ENCODE results near the gene LYL1. TPM values are rescaled to one million over a fixed set of nuclear protein-coding genes. Genes with fewer than 3 reads are reported as not detected.

The LYL1 gene
- total and polyA plus RNA-seq, 2 of the 13 experiments (the other 11 are each of a cell fraction or from before 2014, with no cell fraction given) = 0.75 to 0.92 TPM

- TF ChIP-seq CREB3 (CRISPR knock-in tag; IDR thresholded peaks at IDR 0.05) = no peak
- no peak for TF ChIP-seq ZNF33A (CRISPR knock-in tag; IDR thresholded peaks at IDR 0.05; ENCODE audit: borderline replicate concordance)
- 0 out of 2 replicates have a peak, but pooled peaks have one; percentile 30 for TF ChIP-seq ETV6 (CRISPR knock-in tag; conservative IDR thresholded peaks at IDR 0.05)
- TF ChIP-seq ELF4 (CRISPR knock-in tag; IDR thresholded peaks at IDR 0.05; ENCODE audit: borderline replicate concordance) = no peak
- no peak for TF ChIP-seq ZNF407 (CRISPR knock-in tag; IDR thresholded peaks at IDR 0.05; ENCODE audit: not compliant biosample characterization)
- no peak for TF ChIP-seq SETDB1 (CRISPR knock-in tag; IDR thresholded peaks at IDR 0.05; ENCODE audit: borderline replicate concordance)
- no peak for TF ChIP-seq TBX2 (CRISPR knock-in tag; IDR thresholded peaks at IDR 0.05; ENCODE audit: borderline replicate concordance)
- no peak for TF ChIP-seq TRIM24 (CRISPR knock-in tag; IDR thresholded peaks at IDR 0.05)
- no peak for TF ChIP-seq SRSF4 (IDR thresholded peaks at IDR 0.05; ENCODE audit: low read depth, low read length, poor library complexity, severe bottlenecking)
- no peak for TF ChIP-seq U2AF2 (IDR thresholded peaks at IDR 0.05; ENCODE audit: low read depth, low read length)
- no peak for TF ChIP-seq TAF15 (IDR thresholded peaks at IDR 0.05; ENCODE audit: low read depth, low read length, poor library complexity, severe bottlenecking)
- TF ChIP-seq SMAD3 (CRISPR knock-in tag; IDR thresholded peaks at IDR 0.05) = no peak
- TF ChIP-seq ZNF678 (CRISPR knock-in tag; IDR thresholded peaks at IDR 0.05) = no peak
- peak; percentile 74; the same call in 1 of the 2 replicates for TF ChIP-seq TBX3 (IDR thresholded peaks at IDR 0.05; ENCODE audit: borderline replicate concordance)
- no peak for TF ChIP-seq GATA4 (IDR thresholded peaks at IDR 0.05; ENCODE audit: borderline replicate concordance, low read depth)
- no peak for TF ChIP-seq BORCS8-MEF2B (CRISPR knock-in tag; IDR thresholded peaks at IDR 0.05)
- peak; percentile 53; the same call in 1 of the 2 replicates for TF ChIP-seq HNF4G (IDR thresholded peaks at IDR 0.05; ENCODE audit: borderline replicate concordance, low read depth, low read length)
- no peak for TF ChIP-seq HNF4G (CRISPR knock-in tag; IDR thresholded peaks at IDR 0.05; ENCODE audit: borderline replicate concordance, low read depth)
- TF ChIP-seq EP300 (IDR thresholded peaks at IDR 0.05; ENCODE audit: low read depth in 2 of 2, low read length in 2 of 2) = no peak
- TF ChIP-seq EP300 (CRISPR knock-in tag; IDR thresholded peaks at IDR 0.05; ENCODE audit: borderline replicate concordance) = no peak
- TF ChIP-seq FOXP1 (IDR thresholded peaks at IDR 0.05) = no peak
- TF ChIP-seq FOXP1 (CRISPR knock-in tag; IDR thresholded peaks at IDR 0.05) = peak; percentile 49; the same call in 1 of the 2 replicates
These were observed 855 bp downstream of the LYL1 start (continued) for GRCh38 chr19:13101590-13102415.
